Measurements from ENCODE around the gene RPL39. TPM values are rescaled to one million over a fixed set of nuclear protein-coding genes. Genes with fewer than 3 reads are reported as not detected.
"Not testable (repeated sequence)": the region's sequence is repeated elsewhere in the genome, so short reads cannot be mapped to it uniquely, and the experiment has no call there.

RPL39 gene
- total RNA-seq, 1 donor from 2014 or later, result 1,492 TPM

GRCh38 chrX:119826399-119826959 is 35.0 kb upstream of the RPL39 start:
- TF ChIP-seq CTCF (IDR thresholded peaks at IDR 0.05; ENCODE audit: insufficient read depth, low read depth, low read length) (no peak), EZH2 (IDR thresholded peaks at IDR 0.05; ENCODE audit: insufficient read depth, low read length) (no peak)
- Histone ChIP-seq H3K36me3 (ENCODE audit: insufficient read depth, low read length) (peaks cover 1% of the 10 kb centered on the region), H4K20me1 (ENCODE audit: insufficient read depth, low read length) (no peaks in the 10 kb centered on the region), H2AFZ (ENCODE audit: low read depth, low read length) (no peak overlapping the region), H3K27me3 (ENCODE audit: insufficient read depth, low read length) (no peaks in the 10 kb centered on the region), H3K4me2 (ENCODE audit: low read length) (peak overlapping the region; percentile 22), H3K79me2 (ENCODE audit: insufficient read depth, low read length) (no peaks in the 10 kb centered on the region), H3K27ac (ENCODE audit: low read depth, low read length) (no peak overlapping the region), H3K9me3 (ENCODE audit: insufficient read depth, low read depth, low read length) (no peaks in the 10 kb centered on the region), H3K4me3 (ENCODE audit: insufficient read depth, low read depth, low read length) (no peak overlapping the region), H3K9ac (ENCODE audit: low read length) (no peak overlapping the region), H3K4me1 (ENCODE audit: insufficient read depth, low read length) (no peaks in the 10 kb centered on the region)
- FAIRE-seq (peak; percentile 55), DNase-seq (ENCODE audit: low read depth) (peak; percentile 15)
- Mint-ChIP-seq H3K4me1 (ENCODE audit: low read depth, unreplicated experiment) (no peaks in the 10 kb centered on the region), H3K27ac (ENCODE audit: unreplicated experiment) (no peak overlapping the region), H3K4me3 (ENCODE audit: unreplicated experiment) (no peak overlapping the region), H3K36me3 (ENCODE audit: low read depth, unreplicated experiment) (no peaks in the 10 kb centered on the region), H3K27me3 (ENCODE audit: low read depth, unreplicated experiment) (no peaks in the 10 kb centered on the region), H3K9me3 (ENCODE audit: unreplicated experiment) (no peaks in the 10 kb centered on the region)

GRCh38 chrX:119824221-119824620 is 32.8 kb upstream of the RPL39 start:
- H4K20me1 ChIP-seq (ENCODE audit: insufficient read depth, low read length); H3K4me1 ChIP-seq (ENCODE audit: insufficient read depth, low read length); H3K27ac Mint-ChIP-seq (ENCODE audit: unreplicated experiment); H3K4me1 Mint-ChIP-seq (ENCODE audit: low read depth, unreplicated experiment); H3K27ac ChIP-seq (ENCODE audit: low read depth, low read length); H3K4me3 ChIP-seq (ENCODE audit: insufficient read depth, low read depth, low read length); H3K27me3 ChIP-seq (ENCODE audit: insufficient read depth, low read length); H3K9me3 Mint-ChIP-seq (ENCODE audit: unreplicated experiment); H3K9ac ChIP-seq (ENCODE audit: low read length); H3K9me3 ChIP-seq (ENCODE audit: insufficient read depth, low read depth, low read length); H3K36me3 ChIP-seq (ENCODE audit: insufficient read depth, low read length); H3K79me2 ChIP-seq (ENCODE audit: insufficient read depth, low read length); H3K36me3 Mint-ChIP-seq (ENCODE audit: low read depth, unreplicated experiment); FAIRE-seq; H3K4me3 Mint-ChIP-seq (ENCODE audit: unreplicated experiment); DNase-seq (ENCODE audit: low read depth); H3K4me2 ChIP-seq (ENCODE audit: low read length); H3K27me3 Mint-ChIP-seq (ENCODE audit: low read depth, unreplicated experiment); H2AFZ ChIP-seq (ENCODE audit: low read depth, low read length): not testable (repeated sequence)

- H3K4me1 ChIP-seq (ENCODE audit: insufficient read depth, low read length); H3K36me3 ChIP-seq (ENCODE audit: insufficient read depth, low read length); H3K27ac ChIP-seq (ENCODE audit: low read depth, low read length); H4K20me1 ChIP-seq (ENCODE audit: insufficient read depth, low read length); H3K9me3 ChIP-seq (ENCODE audit: insufficient read depth, low read depth, low read length); H3K4me3 ChIP-seq (ENCODE audit: insufficient read depth, low read depth, low read length); H3K9ac ChIP-seq (ENCODE audit: low read length); H3K4me2 ChIP-seq (ENCODE audit: low read length); H3K4me1 Mint-ChIP-seq (ENCODE audit: low read depth, unreplicated experiment); H3K9me3 Mint-ChIP-seq (ENCODE audit: unreplicated experiment); H2AFZ ChIP-seq (ENCODE audit: low read depth, low read length); H3K27ac Mint-ChIP-seq (ENCODE audit: unreplicated experiment); H3K4me3 Mint-ChIP-seq (ENCODE audit: unreplicated experiment); H3K36me3 Mint-ChIP-seq (ENCODE audit: low read depth, unreplicated experiment); H3K27me3 Mint-ChIP-seq (ENCODE audit: low read depth, unreplicated experiment); H3K79me2 ChIP-seq (ENCODE audit: insufficient read depth, low read length); H3K27me3 ChIP-seq (ENCODE audit: insufficient read depth, low read length); DNase-seq (ENCODE audit: low read depth): not testable (repeated sequence)
- peak; percentile 63 for FAIRE-seq
These were observed 30.3 kb upstream of the RPL39 start for GRCh38 chrX:119821703-119822102.
